COR-L47 (cell line): ENCODE data around the gene EID2B.

Experiments used
- DNase-seq: peaks from one replicate; lab custom pipeline; 2025; lab: John Stamatoyannopoulos, UW

Gene EID2B, protein sequence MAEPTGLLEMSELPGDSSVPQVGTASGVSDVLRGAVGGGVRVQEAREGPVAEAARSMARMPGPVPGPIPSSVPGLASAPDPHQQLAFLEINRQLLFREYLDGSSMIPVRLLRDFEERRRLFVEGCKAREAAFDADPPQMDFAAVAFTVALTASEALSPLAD

DNA sequence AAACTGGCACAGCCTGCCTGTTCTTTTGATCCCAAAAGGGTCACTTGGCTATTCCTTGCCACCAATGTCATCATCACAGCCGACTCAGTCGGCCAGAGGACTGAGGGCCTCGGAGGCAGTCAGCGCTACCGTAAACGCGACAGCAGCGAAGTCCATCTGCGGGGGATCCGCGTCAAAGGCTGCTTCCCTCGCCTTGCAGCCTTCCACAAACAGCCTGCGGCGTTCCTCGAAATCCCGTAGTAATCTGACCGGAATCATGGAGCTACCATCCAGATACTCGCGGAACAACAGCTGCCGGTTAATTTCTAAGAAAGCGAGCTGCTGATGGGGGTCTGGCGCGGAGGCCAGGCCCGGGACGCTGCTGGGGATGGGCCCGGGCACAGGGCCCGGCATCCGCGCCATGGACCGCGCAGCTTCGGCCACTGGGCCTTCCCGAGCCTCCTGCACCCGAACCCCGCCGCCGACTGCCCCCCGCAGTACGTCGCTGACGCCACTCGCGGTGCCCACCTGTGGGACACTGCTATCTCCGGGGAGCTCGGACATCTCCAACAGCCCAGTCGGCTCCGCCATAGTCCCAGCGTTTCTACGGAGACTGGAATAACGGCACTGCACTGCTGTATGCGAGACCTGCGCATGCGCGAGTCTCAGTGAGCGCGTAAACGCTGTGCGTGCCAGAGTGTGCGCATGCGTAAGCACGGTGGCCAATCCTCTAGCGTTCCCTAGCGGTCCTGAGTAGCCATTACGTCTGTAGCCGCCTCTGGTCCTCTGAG lies at the start of gene EID2B:
EID2B (minus strand) TSS at position 620 of the 770 bp plus-strand sequence; CDS start at position 570, 50 bp downstream.
- DNase-seq: peak; percentile 95

DNA sequence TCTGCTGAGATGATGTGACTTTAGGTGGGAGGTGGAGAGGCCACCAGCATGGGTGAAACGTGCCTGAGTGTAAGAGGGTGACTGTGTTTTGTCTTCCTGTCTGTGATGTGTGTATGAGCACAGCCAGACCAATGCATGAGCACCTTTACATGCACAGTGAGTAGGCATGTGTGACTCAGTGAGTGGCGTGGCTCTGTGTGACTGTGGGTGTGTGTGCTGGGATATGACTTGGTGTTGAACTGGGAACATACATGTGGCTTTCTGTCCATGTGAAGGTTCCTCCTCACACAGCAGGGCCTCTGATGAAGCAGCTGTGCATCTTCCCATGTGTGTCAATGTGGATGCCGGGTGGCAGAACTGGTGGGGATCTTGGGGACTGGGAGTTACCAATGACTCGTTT lies 49.8 kb upstream of the EID2B start:
- no peak for DNase-seq

DNA sequence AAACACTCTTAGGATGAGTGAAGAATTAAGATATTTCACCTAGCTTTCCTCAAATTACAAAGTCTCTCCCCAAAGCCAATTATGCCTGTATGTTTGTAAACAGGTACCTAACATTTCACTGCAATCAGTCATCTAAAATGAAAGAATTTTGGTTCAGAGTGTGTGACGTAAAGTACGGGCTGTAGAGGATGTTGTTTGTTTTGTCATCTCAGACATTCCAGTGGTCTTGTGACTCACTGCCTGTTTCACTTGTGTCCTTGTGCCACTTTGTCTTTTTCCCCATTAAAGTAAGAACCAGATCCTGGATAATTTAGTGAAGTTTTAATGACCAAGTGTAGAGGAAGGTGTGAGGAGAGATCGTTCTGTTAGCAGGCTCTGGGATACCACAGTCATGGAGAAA lies 36.0 kb upstream of the EID2B start:
- DNase-seq: no peak

DNA sequence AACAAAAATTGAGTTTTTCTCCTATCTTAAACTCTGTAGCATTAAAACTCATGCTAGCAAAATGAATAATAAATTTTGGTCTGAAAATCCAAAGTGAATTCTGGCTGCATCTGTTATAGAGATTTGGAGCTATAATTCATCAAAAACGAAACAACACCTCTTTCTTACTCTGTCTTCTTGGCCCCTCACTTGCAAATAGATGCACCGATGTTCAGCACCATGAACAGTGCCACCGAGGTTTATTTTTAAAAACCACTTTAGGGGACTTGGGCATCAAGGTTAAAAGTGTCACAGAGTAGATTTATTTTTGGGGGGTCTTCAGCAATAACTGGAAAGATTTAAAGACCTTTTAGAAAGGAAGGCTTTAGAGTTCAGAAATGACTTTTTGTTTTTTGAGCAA lies 33.4 kb upstream of the EID2B start:
- DNase-seq: no peak

DNA sequence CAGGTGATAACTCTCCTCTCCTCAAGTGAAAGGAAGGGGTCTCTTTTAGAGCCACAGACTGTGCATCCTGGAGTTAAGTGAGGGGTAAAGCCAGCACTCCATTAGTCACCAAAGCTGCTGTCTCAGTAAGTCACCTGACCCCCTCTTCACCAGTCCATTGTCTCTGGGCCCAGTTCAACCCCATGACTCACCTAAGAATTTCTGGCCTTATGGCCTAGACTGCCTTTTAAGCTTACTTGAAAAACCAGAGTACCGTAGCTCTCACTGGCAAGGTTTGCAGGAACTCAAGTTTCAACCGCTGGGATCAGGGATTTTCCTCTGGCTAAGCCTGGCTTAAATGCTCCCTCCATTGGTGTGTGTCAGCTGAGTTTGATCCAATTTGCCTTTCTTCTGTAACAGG lies 30.8 kb upstream of the EID2B start:
- no peak for DNase-seq

DNA sequence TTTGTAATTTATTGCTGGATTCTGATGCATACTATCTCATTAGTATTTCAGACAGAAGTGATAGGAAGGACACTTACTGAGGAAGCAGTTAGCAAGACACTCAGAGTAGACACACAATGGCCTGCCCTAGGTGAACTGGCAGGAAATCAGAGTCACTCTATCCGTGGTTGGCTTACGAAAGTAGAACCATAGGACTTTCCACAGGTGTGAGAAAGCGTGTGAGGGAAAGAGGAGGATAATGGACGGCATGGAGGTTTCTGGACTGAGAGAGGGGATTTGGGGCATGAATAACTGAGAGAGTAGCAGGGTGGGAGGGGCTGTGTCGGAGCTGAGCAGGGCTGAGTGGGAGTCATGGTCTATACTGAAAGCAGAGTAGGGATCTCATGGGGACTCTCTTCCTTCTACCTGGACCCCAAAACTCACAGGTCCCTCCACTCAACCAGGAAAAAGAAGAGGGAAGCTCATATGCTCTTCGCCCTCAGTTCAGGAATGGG lies 26.0 kb upstream of the EID2B start:
- no peak for DNase-seq

DNA sequence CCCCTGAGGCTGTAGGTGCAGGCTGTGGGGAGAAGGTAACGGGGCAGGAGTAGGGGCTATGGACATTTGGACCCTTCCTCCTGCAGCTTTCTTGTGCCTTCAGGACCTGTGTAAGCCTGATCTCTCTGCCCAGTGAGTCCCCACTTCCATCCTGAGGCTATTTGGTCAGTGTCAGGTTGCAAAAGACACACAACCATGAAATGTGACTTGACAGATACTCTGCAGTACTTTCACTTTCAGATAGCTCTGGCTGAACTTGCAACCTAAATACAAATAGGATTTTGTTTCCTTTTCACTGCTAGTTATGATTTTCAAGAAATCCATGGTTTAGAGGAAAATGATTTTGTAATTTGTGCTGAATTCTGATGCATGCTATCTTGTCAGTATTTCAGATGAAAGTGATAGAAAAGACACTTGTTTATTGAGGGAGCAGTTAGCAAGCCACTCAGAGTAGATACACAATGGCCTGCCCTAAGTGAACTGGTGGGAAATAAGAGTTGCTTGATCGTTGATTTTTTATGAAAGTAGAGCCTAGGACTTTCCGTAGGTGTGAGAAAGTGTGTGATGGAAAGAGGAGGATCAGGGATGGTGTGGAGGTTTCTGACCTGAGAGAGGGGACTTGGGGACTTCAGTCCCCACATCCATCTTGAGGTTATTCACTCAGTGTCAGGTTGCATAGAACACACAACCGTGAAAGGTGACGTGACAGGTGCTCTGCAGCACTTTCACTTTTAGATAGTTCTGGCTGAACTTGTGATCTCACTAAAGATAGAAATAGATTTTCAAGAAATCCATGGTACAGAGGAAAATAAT lies 25.4 kb upstream of the EID2B start:
- DNase-seq: peak; percentile 24

DNA sequence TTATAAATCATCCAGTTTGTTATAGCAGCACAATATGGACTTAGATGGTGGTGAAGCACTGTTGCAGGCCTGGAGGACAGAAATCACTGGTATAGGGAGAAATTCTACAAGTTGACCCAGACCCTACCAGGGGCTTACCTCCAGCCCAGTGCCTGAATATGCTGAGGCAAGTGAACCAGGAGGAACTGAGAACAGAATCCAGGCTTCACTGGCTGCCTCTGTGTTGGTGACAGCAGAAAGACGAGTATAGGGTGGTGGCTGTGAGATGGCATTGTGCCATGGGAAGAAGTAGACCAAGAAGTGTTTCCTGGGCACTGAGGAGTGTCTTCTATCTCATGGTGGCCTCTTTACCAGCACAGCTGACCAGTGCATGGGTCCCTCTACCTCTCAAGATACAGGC lies 23.2 kb upstream of the EID2B start:
- DNase-seq: no peak

DNA sequence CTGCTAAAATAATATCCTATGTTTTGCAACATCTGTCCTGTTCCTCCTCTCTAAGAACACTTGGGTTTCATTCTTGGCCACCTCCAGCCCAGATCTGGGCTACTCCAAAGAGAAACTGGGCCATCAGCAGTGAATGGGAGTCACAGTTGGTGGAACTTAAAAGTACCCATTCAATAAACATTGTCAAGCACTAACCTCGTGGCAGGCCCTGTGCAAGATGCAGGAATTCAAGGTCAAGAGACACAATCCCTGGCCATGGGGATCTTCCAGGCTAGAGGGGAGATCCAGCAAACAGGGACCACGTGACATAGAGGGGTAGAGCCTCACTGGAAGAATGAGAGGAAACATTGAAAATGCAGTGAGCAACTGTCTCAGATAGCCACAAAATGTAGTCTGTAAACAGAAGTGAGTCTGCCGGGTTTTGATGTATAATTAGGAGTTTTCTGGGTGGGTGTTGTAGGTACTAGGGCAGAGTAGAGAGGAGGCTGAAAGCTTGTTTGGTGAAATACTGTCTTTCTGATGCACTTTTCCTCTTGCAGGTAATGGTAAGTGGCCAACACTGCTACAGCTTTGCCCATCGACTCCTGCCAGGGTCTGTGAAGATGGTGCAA lies 22.2 kb upstream of the EID2B start:
- no peak for DNase-seq

DNA sequence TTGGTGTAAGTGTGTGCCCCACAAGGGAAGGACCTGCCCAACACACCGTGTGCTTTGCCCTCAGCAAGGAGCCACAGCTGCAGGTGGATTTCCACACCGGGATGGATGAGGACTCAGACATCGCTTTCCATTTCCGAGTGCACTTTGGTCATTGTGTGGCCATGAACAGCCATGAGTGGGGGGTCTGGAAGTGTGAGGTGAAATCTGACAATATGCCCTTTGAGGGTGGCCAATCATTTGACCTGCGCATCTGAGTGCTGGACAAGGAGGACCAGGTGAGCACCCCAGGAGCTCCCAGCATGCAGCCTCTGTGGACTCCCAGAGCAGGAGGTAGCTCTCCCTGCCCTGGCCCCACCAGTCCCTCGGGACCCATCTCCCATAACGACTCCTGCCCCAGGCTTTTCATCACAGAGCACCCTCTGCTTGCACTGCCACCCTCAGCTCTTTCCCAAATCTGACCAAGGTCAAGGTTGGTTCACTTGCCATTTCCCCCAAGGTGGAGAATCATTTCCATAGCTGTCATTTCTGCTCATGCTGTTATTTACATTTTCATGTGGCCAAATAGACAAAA lies 20.5 kb upstream of the EID2B start:
- no peak for DNase-seq

DNA sequence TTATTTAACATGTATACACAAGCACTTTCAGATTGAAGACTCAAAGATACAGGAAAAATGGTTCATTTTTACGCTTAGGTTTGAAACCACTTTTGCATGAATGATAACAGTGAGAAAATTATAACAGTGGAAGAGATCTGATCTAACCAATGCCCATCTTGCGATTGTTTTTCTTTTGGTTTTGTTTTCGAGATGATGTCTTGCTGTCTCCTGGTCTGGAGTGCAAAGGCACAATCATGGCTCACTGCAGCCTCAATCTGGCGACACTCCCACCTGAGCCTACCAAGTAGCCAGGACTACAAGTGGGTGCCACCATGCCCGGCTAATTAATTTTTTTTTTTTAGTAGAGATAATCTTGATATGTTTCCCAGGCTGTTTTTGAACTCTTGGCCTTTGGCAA lies 17.5 kb upstream of the EID2B start:
- no peak for DNase-seq

DNA sequence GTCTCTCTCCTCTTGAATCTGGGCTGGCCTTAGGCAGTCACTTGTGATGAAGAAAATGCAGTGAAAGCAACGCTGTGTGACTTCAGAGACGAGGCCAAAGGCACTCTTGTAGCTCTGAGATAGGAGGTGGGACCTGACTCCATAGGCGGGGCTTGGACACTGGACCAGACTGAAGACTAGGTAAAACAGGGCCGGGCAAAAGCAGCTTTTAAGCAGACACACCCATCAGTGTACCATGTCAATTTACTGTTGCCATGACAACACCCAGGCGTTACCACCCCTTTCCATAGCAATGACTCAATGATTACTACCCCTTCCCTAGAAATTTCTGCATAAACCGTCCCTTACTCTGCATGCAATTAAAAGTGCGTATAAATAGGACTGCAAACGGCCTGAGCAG lies 13.9 kb upstream of the EID2B start:
- no peak for DNase-seq

DNA sequence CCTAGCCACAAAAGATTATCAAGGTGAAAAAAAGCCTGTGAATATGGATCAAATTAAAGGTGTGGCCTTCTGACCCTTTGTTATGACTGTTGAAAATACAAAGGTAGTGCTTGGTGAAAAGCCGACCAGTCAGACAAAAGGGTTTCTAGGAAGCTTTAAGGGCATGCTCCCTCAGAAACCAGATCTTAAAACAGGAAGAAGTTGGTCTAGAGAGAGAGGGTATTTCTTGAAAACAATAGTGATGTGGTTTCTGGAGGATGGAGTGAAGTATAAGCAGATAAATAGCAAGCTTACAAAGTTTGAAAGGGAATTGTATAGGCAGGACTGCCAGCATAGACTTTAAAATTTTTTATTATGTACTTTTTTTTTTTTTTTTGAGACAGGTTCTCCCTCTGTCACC lies 12.3 kb upstream of the EID2B start:
- no peak for DNase-seq

DNA sequence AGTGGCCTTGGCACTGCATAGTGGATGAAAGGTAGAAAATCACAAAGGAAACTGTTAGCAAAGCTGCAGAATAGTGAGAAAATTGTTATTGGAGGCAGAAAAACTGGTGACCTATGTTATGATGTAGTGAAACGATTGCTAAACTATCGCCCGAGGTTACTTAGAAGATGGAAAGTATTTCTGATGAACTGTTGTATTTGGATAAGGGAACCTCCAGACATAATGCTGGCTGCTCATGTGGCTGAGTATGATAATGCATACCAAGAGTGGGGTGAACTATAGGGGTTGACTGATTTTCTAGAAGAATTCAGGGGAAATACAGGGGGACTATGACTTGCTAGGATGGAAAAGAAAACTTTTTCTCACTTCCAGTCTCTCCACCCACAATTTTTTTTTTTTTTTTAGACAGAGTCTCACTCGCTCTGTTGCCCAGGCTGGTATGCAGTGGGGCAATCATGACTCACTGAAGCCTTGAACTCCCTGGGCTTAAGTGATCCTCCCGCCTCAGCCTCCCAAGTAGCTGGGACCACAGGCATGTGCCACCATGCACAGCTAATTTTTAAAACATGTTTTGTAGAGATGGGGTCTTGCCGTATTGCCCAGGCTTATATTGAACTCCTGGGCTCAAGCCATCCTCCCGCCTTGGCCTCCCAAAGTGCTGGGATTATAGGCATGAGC lies 11.7 kb upstream of the EID2B start:
- no peak for DNase-seq

DNA sequence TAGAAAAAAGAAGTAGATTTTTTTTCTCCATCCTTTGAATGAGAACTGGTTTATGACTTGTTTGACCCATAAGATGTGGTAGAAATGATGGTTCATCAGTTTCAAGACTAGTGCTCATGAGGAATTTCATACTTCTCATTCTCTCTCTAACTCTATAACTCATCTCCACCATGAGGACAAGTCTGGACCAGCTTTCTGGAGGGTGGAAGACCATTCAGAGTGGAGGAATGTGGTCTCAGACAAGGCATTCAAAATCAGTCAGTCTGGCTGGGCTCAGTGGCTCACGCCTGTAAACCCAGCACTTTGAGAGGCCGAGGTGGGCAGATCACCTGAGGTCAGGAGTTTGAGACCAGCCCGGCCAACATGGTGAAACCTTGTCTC lies 10.8 kb upstream of the EID2B start:
- DNase-seq: no peak

DNA sequence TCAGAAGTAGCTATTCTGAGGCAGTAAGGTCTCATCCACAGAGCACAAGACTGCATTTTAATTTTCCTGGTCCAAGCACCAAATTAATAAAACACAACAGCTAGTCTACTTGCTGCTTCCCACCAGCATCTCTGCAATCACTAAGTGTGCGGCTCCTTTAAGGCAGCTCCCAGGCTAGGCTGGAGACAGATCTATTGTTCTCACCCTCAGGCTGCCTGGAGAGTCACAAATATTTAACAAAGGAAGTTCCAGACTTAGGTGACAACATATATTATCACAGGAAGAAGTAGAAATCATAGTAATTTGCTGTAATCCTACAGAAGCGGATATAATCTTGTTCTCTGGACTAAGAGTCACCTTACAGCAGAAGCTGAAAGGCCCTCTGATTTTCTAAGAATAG lies 9.6 kb upstream of the EID2B start:
- peak; percentile 72 for DNase-seq

DNA sequence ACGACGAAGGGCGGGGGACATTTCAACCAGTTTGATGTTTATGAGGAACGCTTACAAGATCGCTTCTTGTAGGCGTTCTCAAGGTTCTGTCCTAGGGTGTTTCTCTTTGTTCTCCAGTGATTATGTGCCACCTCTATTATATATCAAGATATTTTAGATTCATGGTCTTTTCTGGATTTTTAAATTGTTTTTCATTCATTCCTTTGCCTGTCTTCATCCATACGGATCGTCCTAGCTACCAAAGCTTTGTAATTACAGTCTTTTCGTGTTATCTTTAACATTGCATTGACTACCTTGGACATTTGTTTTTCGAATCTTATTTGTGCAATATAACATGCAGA lies 7.7 kb upstream of the EID2B start:
- no peak for DNase-seq

DNA sequence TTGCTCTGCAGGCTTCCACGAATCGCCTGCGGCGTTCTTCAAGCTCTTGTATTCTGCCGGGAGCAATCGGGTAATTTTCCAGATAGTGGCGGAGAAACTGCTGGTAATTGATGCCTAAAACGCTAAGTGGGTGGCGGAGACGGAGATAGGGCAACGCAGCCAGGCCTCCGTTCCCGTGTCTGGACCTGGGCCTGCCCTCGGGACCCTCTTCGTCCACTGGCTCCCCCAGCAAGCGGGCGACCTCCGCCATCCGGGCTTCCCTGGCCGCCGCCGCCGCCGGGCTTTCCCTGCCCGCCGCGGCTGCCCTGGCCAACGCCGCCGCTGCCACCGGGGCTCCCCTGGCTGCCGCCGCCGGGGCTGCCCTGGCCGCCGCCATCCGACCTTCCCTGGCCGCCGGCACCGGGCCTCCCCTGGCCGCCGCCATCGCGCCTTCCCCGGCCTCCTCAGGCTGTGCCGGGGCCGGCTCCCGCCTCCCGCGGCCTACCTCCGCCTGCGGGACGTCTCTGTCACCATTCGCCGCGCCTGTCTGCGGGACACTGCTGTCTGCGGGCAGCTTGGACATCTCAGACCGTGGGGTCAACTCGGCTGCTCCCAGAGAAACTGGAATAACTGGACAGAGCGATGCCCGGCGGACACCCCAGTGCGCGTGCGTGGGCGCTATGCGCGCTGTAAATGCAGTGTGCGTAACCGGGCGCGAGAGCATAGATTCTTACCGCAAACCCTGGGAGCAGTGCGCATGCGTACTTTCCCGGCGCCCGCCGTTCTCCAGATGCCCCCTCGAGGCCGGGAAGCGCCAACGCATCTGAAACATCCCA lies 7.1 kb upstream of the EID2B start, which contains the start of gene EID2:
EID2 (minus strand) TSS at position 644 of the 815 bp plus-strand sequence; CDS start at position 562, 82 bp downstream.
- DNase-seq: peak; percentile 88

DNA sequence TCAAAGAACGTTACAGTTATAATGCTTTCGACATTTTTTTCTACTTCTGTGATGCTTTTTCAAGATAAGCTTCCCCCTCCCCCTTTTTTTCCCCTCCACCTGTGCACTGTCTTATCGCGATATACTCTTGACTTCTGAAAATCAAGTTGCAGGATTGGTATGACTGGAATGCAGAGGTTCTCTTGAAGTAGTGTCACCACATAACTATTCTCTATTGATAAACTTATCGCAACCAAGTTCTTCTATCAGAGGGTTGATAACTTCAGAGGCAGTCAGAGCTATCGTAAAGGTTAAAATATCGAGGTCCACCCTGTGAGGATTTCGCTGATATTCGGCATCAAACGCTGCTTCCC lies 6.5 kb upstream of the EID2B start:
- no peak for DNase-seq

DNA sequence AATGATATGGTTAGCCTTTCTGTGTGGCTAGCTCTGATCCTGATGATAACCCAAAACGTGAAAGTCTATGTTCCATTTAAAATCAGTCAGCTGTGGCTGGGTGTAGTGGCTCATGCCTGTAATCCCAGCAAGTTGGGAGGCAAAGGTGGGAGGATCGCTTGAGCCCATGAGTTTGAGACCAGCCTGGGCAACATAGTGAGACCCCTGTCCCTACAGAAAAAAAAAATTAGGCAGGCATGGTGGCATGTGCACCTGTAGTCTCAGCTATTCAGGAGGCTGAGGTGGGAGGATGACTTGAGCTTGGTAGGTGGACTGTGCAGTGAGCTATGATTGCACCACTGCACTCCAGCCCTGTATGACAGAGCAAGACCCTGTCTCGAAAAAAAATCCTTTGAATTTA lies 1.1 kb upstream of the EID2B start:
- DNase-seq: no peak

DNA sequence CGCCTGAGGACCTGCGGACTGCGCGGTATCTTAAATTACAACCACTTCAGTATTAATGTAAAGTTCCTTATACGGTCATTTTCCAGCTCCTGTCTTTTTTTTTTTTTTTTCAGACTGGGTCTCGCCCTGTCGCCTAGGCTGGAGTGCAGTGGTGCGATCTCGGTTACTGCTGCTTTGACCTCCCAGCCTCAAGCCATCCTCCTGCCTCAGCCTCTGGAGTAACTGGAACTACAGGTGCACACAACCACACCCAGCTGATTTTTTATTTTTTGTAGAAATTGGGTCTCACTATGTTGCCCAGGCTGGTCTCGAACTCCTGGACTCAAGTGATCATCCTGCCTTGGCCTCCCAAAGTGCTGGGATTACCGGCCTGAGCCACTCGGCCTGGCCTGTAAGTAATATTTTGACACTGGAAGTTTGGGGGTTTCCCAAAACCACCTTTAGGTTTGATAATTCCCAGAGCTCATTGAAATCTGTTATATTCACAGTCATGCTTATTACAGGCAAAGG lies 406 bp upstream of the EID2B start:
- no peak for DNase-seq
